Activated naive CD4-positive, alpha-beta T cell treated with anti-CD3 and anti-CD28 coated beads, Interleukin-2, amount 50 U/mL, for 72 hours (primary cell): Measurements from ENCODE around the gene AMN. TPM values are rescaled to one million over a fixed set of nuclear protein-coding genes. Genes with fewer than 3 reads are reported as not detected.
"Not testable (repeated sequence)": the region's sequence is repeated elsewhere in the genome, so short reads cannot be mapped to it uniquely, and the experiment has no call there.

Experiments
- ATAC-seq, 2 donors: fragments of 150-1000 bp; cut with Tn5 transposase; 2 replicates each; pipeline ENCODE4 v1.10.0; 2021; ENCODE audit warnings: mild to moderate bottlenecking in 2 of 2, moderate library complexity in 2 of 2
- DNase-seq, 2 donors: peaks; one replicate each; pipeline ENCODE4 v3.0.0; 2021 to 2022; ENCODE audit warnings: low spot score in 2 of 2
- H3K27ac Mint-ChIP-seq, 2 donors: one replicate each; pipeline ENCODE4 v1.8.0; 2022; ENCODE audit warnings: mild to moderate bottlenecking in 2 of 2, mixed read lengths in 2 of 2
- H3K36me3 Mint-ChIP-seq, 2 donors: one replicate each; pipeline ENCODE4 v1.8.0; 2022; ENCODE audit warnings: mixed read lengths in 2 of 2
- H3K9me3 Mint-ChIP-seq, 2 donors: one replicate each; pipeline ENCODE4 v1.8.0; 2022; ENCODE audit warnings: mixed read lengths in 2 of 2
- total RNA-seq, 2 donors: library from RNA; stranded (reverse); gene quantifications; one replicate each; pipeline ENCODE4 v1.2.3, GENCODE V29; 2022

The AMN gene
- total RNA-seq, 2 donors from 2014 or later: 0.30 to 0.49 TPM

DNA sequence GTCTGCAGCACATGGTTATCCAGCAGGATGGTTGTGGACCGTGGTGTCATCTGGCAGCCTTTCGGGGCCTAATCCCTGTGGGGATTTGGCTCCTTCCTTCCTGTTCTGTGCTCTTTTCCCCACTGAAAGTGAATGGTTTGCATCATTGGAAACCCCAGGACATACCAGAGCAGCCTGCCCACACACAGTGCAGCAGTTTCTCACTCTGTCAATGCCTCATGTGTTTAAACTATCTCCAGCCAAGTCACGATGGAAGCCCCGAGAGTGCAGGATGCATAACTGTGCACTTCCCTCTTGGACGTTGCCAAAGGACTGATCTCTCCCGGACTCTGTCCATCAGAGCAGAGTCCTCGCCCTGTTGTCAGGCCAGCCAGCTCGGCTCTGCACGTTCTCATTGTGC, 29.0 kb upstream of the AMN start:
- no peaks in the 10 kb centered on the region for H3K9me3 Mint-ChIP-seq
- DNase-seq (no peak), ATAC-seq (peak in 1 of 2 donors; percentile 35)
- H3K27ac Mint-ChIP-seq: peak overlapping the region in 1 of 2 donors; percentile 86
- peaks cover 6 to 7% of the 10 kb centered on the region in 2 donors for H3K36me3 Mint-ChIP-seq

DNA sequence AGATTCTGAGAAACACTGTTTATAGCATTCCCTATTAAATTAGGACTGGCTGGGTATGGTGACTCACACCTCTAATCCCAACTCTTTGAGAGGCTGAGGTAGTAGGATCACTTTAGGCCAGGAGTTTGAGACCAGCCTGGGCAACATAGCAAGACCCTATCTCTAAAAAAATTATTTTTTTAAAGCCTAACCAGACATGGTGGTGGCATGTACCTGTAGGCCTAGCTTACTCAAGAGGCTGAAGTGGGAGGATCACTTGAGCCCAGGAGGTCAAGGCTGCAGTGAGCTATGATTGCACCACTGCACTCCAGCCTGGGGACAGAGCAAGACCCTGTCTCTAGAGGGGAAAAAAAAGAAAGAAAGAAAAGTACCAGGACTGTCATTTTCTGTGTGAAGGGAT, 25.7 kb upstream of the AMN start:
- not testable (repeated sequence) for H3K9me3 Mint-ChIP-seq, H3K27ac Mint-ChIP-seq, ATAC-seq, DNase-seq, H3K36me3 Mint-ChIP-seq

DNA sequence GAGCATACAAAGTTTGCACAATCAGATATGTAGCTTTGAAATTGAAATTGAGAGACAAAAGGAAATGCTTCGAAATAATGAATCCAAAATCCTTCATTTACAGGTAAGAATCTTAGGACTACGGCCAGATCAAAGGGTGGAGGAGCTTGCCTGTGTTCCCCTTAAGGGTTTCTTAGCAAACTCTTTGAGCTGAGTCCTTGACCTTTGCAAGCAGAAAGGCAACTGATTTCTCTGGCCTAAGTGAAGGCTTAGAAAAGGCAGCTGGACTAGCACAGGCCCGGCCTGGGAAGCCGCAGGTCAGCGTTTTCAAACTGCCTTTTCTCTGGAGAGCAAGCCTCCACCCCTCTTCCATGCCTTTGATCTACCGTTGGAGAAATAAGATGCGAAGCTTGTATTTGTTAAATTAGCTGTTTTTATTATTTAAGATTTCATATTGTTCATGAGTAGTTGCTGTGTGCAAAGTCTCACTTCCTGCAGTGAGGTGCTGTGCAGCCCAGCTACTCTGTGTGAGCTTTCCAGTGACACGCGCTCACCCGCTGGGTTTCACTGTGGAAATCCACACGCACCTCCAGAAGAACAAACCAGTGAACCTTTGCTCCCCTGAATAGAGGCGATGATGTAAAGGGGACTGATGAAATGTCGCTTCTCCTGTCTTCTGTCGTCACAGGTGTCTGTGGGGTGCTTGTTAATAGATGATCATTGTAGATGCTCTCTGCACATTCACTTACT, 25.0 kb upstream of the AMN start:
- Mint-ChIP-seq H3K27ac (no peak overlapping the region), H3K36me3 (peaks cover 0 to 7% of the 10 kb centered on the region in 2 donors)

DNA sequence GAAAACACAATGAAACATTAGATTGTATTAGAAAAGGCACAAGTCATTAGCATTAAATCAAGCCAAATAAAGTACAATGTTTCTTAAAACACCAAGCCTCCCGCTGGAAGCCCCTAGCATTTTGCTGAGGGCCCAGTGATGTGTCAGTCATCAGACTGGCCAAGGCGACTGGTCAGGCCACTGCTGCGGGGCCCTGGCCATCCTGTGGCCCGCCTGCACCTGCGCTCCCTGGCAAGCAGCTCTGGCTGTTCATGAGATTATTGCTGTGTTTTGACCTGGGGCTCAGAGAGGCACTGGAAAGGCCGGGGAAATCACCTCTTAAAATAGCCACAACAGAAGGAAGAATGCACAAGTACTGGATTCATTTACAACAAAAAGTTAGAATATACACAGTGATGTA, 24.2 kb upstream of the AMN start:
- Mint-ChIP-seq H3K27ac (peak overlapping the region in 1 of 2 donors; percentile 50), H3K9me3 (no peaks in the 10 kb centered on the region), H3K36me3 (peaks cover 4 to 10% of the 10 kb centered on the region in 2 donors)
- ATAC-seq: no peak
- peak in 1 of 2 donors; percentile 20 for DNase-seq

More for the DNA sequence above, 25.0 kb upstream of the AMN start:
- DNase-seq: no peak
- ATAC-seq: no peak
- H3K9me3 Mint-ChIP-seq: no peaks in the 10 kb centered on the region

DNA sequence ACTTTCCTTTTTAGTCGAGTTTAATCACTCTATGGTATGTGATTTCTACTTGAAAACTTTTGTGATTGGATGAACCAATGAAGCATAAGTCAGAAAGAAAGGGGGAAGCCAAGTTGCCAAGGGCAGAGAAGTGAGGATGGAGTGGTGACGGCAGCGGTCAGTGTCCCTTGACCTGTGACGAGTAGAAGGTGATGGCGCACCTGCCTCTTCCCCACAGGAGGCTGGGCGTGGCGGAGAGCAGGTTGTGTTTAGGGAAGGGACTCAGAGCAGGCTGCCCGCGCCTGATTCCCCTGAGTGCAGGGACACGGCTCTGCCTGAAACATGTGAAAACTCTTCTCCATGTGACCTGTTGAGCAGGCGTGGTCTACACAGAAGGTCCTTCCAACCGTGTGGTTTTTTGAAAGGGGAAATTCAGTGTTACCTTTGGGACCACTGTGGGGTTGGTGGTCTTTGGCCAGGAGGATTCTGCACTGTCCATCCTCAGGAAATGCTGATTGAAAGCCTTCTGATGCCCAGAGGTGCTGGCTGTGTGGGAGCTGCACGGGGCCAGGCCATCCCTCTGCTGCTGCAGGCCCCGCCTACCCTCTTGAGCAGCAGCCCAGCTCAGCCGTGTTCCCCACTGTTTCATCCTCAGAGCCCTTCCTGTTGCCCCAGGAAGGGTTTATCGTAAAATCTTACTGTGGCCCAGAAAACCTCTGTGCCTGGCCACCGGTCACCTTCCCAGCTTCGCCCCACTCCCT, 23.5 kb upstream of the AMN start:
- Mint-ChIP-seq H3K9me3 (no peaks in the 10 kb centered on the region), H3K36me3 (peaks cover 4 to 17% of the 10 kb centered on the region in 2 donors)

DNA sequence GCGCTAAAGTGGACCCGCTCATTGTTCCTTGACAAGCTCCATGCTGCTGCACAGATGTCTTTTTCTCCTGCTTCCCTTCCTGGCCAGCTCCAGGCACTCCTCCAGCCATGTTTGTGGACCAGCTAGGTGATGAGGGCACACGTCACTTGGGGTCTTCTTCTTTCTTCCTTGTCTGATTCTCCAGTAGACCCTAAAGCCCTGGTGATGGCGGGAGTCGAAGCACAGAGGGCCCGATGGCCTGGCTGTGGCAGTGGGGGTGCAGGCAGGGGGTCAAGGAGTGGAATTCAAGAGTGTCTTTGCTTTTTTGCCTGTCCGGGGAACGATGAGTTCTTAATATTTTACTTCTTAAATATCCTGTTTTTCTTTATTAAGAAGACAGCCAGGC, 23.0 kb upstream of the AMN start:
- peak overlapping the region; percentile 31 to 41 for H3K27ac Mint-ChIP-seq
- ATAC-seq (no peak), DNase-seq (no peak)
- H3K9me3 Mint-ChIP-seq: no peaks in the 10 kb centered on the region
- H3K36me3 Mint-ChIP-seq: peaks cover 4 to 17% of the 10 kb centered on the region in 2 donors

More for the DNA sequence above, 23.5 kb upstream of the AMN start:
- no peak for DNase-seq
- ATAC-seq: peak in 1 of 2 donors; percentile 6
- peak overlapping the region; percentile 50 to 85 for H3K27ac Mint-ChIP-seq

DNA sequence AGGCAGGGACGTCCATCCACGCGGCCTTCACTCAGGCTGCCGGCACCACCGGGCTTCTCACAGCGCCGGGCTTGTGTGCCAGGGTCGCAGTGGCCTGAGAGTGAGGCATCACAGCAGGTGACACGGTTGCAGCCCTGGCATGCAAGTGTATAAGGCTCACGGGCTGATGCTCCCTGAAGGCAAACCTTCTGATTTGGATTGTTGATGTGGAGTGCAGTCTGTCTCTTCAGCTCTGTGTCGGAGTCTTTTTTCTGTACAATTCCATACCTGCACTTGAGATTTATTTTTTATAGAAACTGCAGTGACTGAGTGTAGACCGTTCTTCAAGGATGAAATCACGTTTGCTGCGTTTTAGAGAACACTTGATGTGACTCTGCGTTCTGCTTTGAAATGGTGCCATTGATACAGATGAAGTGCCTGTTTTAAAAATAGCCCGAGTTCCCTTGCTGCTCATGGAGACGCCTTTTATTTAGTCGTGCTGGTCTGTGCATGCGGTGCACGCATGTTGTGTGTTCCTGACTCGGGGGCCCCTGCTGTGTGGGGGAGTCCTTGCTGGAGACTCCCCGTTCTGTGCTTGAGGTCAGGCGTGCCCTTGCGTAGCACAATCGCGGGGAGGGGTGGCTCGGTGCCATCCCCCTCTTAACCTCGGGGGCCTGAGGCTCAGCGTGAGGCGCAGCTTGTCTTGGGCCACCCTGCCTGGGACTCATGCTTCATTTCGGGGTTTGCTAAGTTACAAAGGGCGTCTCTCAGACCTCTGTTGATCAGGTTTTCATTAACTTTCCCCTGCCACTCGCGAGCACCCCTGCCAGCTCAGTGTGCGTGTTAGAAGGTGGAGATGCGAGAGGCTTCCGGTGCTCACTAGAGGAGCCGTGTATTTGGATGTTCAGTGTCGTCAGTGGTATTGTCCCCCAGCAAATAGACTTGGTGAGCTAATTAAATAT, 21.6 kb upstream of the AMN start:
- ATAC-seq (peak; percentile 9 to 40), DNase-seq (peak in 1 of 2 donors; percentile 40)
- H3K9me3 Mint-ChIP-seq: no peaks in the 10 kb centered on the region
- H3K36me3 Mint-ChIP-seq: peaks cover 4 to 17% of the 10 kb centered on the region in 2 donors
- H3K27ac Mint-ChIP-seq: peak overlapping the region; percentile 54 to 95

DNA sequence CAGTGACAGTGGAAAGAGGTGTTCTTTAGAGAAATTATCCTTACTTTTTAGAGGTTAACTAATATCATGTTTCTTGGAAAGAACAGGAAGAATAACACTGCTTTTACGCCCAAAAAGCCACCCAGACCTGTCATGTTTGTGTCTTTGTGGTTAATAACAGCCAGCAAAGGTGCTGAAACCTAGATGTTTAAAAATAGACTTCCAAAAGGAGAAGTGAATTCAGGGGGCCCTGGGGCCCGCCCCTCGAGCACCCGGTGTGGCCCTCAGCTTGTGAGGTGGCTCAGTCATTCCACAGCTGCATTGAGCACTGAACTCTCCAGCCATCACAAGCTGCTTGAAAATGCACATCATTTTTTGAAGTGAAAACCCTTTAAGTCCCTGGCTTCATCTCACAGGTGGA, 20.8 kb upstream of the AMN start:
- Mint-ChIP-seq H3K27ac (peak overlapping the region; percentile 54 to 95), H3K9me3 (no peaks in the 10 kb centered on the region), H3K36me3 (peaks cover 4 to 17% of the 10 kb centered on the region in 2 donors)
- DNase-seq: no peak
- no peak for ATAC-seq

DNA sequence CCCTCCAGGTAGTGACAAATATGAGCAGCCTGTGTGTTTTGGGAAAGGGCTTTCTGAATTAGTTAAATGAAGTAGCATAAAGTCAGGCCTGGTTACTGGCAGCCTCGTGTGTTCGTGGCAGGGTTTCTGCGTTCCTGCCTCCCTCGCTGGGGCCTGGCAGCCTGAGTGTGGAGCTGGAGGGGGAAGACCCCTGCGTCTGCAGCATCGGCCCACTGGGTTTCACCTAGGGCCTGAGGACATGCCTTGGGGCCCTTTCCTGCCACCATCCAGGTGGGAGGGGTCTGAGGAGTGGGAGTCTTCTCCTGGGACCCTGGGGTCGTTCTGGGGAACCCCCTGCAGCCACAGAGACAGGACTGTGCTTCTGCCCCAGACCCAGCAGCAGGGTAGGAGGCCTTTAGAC, 20.4 kb upstream of the AMN start:
- Mint-ChIP-seq H3K27ac (peak overlapping the region; percentile 72 to 81), H3K36me3 (peaks cover 4 to 17% of the 10 kb centered on the region in 2 donors), H3K9me3 (no peaks in the 10 kb centered on the region)
- no peak for DNase-seq
- ATAC-seq: no peak

DNA sequence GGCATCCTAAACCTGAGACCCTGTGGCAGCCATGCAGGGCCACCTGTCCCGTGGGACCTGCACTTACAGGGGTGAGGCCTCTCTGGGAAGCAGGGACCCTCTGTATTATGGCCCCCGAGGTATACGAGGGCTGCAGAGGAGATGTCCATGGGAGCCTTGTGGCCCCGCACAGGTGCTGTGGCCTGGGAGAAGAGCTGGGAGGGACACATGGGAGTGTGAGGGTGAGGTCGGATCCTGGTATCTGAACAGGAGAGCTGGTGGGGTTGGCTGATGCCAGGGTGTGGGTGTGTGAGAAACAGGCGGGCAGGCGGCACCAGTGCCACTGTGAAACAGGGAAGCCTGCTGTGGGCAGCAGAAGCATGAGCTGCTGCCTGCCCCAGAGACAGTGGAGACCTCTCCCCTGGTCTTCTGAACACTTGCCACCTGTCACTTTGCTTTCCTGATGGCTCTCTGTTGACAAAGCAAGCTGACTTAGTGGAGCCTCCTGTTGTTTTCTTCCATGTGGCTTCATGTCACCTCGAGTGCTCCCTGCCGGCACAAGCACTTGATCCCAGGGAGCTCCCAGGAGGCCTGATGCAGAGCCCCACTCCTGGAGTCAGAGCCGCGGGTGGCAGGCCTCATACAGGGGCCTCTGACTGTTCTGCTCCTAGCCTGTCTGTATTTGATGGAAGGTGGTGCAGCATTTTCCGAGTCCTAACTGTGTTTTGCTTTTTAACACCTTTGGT, 19.8 kb upstream of the AMN start:
- Mint-ChIP-seq H3K36me3 (peaks cover 4 to 17% of the 10 kb centered on the region in 2 donors), H3K9me3 (no peaks in the 10 kb centered on the region), H3K27ac (peak overlapping the region; percentile 72 to 81)
- DNase-seq: no peak
- ATAC-seq: no peak

DNA sequence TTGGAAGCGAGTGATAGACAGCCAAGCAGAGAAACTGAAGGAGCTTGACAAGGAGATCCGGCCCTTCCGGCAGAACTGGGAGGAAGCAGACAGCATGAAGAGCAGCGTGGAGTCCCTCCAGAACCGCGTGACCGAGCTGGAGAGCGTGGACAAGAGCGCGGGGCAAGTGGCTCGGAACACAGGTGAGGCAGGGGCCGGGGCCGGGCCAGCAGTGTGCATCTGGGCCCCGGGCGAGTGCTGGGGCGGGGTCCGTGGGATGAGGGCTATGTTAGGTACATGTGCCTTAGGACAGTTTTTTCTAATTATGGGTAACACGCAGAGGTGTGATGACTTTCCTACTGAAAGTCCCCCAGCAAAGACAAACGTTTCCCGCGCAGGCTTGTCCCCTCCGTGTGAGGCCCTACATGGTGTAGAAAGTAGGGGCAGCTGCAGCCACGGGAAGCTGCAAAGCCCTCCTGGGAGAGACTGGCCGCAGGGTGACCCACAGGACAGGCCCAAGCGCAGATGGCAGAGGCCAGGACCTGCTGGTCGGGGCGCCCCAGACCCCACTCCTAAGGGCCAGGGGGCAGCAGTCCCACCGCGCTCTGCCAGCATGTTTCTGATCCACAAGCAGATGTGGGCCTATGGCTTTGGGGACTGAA, 19.1 kb upstream of the AMN start:
- H3K36me3 Mint-ChIP-seq: peaks cover 4 to 17% of the 10 kb centered on the region in 2 donors
- H3K9me3 Mint-ChIP-seq: no peaks in the 10 kb centered on the region

DNA sequence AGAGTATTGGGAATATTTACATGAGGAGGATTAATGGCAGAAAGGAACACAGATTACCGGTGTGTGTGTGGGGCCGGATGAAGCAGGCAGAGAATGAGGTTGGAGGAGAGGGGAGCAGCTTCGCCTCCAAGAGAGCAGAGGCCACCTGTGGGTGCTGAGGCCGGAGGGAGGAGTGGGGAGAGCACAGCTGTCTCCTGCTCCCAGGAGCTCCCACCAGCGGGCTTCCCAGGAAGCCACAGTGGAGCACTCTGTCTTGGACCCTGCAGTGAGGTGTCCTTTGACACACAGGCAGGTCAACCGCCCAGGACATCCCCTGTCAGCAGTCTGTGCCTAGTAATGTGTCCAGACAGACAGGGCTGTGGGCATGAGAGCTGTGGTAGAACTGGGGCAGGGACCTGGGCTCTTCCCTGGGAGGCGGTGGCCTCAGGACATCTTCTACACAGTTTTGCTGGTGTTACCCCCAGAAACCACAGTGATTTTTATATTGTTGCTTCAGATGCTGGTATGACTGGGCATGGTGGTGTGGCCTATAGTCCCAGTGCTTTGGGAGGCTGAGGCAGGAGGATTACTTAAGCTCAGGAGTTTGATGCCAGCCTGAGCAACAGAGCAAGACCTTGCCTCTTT, 18.5 kb upstream of the AMN start:
- ATAC-seq (peak in 1 of 2 donors; percentile 55), DNase-seq (no peak)
- H3K36me3 Mint-ChIP-seq: peaks cover 4 to 17% of the 10 kb centered on the region in 2 donors
- no peaks in the 10 kb centered on the region for H3K9me3 Mint-ChIP-seq
- peak overlapping the region; percentile 72 to 84 for H3K27ac Mint-ChIP-seq

More for the DNA sequence above, 19.1 kb upstream of the AMN start:
- DNase-seq: no peak
- peak overlapping the region; percentile 72 to 84 for H3K27ac Mint-ChIP-seq
- no peak for ATAC-seq

DNA sequence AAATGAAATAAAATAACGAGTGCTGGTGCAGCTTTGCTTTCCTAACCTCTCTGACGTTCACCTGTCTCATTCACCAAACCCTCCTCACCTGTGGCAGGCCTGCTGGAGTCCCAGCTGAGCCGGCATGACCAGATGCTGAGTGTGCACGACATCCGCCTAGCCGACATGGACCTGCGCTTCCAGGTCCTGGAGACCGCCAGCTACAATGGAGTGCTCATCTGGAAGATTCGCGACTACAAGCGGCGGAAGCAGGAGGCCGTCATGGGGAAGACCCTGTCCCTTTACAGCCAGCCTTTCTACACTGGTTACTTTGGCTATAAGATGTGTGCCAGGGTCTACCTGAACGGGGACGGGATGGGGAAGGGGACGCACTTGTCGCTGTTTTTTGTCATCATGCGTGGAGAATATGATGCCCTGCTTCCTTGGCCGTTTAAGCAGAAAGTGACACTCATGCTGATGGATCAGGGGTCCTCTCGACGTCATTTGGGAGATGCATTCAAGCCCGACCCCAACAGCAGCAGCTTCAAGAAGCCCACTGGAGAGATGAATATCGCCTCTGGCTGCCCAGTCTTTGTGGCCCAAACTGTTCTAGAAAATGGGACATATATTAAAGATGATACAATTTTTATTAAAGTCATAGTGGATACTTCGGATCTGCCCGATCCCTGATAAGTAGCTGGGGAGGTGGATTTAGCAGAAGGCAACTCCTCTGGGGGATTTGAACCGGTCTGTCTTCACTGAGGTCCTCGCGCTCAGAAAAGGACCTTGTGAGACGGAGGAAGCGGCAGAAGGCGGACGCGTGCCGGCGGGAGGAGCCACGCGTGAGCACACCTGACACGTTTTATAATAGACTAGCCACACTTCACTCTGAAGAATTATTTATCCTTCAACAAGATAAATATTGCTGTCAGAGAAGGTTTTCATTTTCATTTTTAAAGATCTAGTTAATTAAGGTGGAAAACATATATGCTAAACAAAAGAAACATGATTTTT, 17.1 kb upstream of the AMN start:
- peak overlapping the region; percentile 37 to 49 for H3K27ac Mint-ChIP-seq
- ATAC-seq (no peak), DNase-seq (no peak)
- H3K36me3 Mint-ChIP-seq: peaks cover 4 to 17% of the 10 kb centered on the region in 2 donors
- no peaks in the 10 kb centered on the region for H3K9me3 Mint-ChIP-seq

DNA sequence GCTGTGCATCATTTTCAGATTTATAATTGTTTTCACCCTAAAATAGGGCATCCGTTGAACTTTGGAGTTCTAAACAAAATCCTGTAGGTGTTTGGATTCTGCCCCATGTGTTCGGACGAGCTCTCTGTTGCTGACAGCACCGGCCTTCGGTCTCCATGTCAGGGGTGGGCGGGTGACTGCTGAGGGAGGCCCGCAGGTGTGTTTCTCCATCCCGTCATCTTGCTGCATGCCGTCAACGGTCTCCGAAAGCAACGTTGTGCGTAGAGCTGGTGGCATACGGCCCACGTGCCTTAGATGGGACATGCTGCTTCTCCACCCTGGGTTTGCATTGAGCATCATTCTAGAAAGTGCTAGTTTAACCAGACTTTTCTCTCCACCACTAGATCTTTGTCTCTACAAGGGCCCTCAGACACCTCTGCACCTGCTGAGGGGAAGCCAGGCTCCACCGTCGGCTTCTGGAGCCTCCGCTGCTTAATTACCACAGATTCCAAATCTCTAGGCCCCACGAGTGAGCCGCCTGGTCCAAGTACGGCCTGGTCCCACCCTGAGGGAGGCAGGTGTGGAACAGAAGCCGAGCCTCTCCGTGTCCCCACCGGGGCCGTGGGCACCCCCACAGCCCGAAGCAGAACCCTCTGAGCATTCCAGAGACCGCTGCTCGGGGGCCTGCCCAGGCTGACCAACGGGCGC, 15.7 kb upstream of the AMN start:
- Mint-ChIP-seq H3K36me3 (peaks cover 4 to 17% of the 10 kb centered on the region in 2 donors), H3K27ac (peak overlapping the region in 1 of 2 donors; percentile 72), H3K9me3 (no peaks in the 10 kb centered on the region)
- no peak for DNase-seq
- no peak for ATAC-seq
